RWPE2 (cell line): ENCODE measurements around the gene SMPD3.

Experiments
- ATAC-seq: fragments of 200-7000 bp; cut with Tn5 transposase; 3 replicates; pipeline ENCODE4 v1.9.1; 2021; ENCODE audit warnings: low read depth
- DNase-seq: peaks from one replicate; pipeline ENCODE4 v3.0.0-alpha.2; 2020; ENCODE audit warnings: low spot score
- H3K27ac ChIP-seq: fragments of 450-650 bp; 2 replicates; pipeline ENCODE4 v1.5.1; 2017; ENCODE audit warnings: mild to moderate bottlenecking; ENCODE audit not compliant: poor library complexity, severe bottlenecking
- H3K27me3 ChIP-seq: fragments of 250-450 bp; sonication (Bioruptor Pico); 2 replicates; pipeline ENCODE4 v1.5.1; 2021; ENCODE audit warnings: mild to moderate bottlenecking, moderate library complexity; ENCODE audit not compliant: insufficient read depth, poor library complexity, severe bottlenecking
- H3K36me3 ChIP-seq: fragments of 250-450 bp; sonication (Bioruptor Pico); 2 replicates; pipeline ENCODE4 v1.5.1; 2020; ENCODE audit warnings: low read depth, mild to moderate bottlenecking, moderate library complexity
- H3K4me1 ChIP-seq: fragments of 250-450 bp; sonication (Bioruptor Pico); 2 replicates; pipeline ENCODE4 v1.5.1; 2021; ENCODE audit warnings: mild to moderate bottlenecking, moderate library complexity; ENCODE audit not compliant: insufficient read depth, poor library complexity, severe bottlenecking
- H3K4me3 ChIP-seq: fragments of 250-450 bp; sonication (Bioruptor Pico); 2 replicates; pipeline ENCODE4 v1.5.1; 2021; ENCODE audit warnings: mild to moderate bottlenecking, moderate library complexity; ENCODE audit not compliant: severe bottlenecking
- H3K9me3 ChIP-seq: fragments of 250-450 bp; sonication (Bioruptor Pico); 2 replicates; pipeline ENCODE4 v1.5.1; 2021; ENCODE audit warnings: mild to moderate bottlenecking, moderate library complexity; ENCODE audit not compliant: severe bottlenecking
- TF ChIP-seq, protein P1 (sequence below): fragments of 450-650 bp; IDR thresholded peaks from one replicate; pipeline ENCODE4 v1.5.1; 2017; ENCODE audit warnings: mild to moderate bottlenecking, moderate library complexity; ENCODE audit not compliant: poor library complexity, severe bottlenecking

SMPD3 gene

DNA sequence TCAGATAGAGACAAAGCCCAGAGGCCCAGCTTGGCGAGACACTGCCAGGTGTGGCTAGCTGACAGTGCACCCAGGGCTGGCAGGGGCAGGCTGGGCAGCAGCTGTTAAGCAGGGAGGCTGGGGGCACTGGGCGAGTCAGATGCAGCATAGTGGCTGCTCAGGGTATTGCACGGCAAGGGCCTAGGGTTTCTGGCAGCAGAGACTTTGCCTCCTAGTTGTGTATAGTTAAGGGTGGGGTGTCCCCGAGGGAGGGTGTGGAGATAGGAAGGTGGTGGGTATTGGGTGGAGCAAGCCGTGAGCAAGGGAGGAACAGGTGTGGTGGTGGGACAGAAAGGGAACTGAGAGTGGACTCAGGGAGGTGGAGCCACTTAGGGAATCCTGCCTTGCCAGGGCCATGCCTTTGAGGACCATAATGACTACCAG is 66.0 kb downstream of the SMPD3 start:
- Histone ChIP-seq H3K27me3 (no peaks in the 10 kb centered on the region), H3K4me1 (no peaks in the 10 kb centered on the region), H3K9me3 (no peaks in the 10 kb centered on the region), H3K4me3 (no peak overlapping the region), H3K27ac (no peak overlapping the region), H3K36me3 (no peaks in the 10 kb centered on the region)
- DNase-seq (peak; percentile 50), ATAC-seq (0 out of 3 replicates have a peak, but pooled peaks have one; percentile 8)
- TF ChIP-seq, protein P1, sequence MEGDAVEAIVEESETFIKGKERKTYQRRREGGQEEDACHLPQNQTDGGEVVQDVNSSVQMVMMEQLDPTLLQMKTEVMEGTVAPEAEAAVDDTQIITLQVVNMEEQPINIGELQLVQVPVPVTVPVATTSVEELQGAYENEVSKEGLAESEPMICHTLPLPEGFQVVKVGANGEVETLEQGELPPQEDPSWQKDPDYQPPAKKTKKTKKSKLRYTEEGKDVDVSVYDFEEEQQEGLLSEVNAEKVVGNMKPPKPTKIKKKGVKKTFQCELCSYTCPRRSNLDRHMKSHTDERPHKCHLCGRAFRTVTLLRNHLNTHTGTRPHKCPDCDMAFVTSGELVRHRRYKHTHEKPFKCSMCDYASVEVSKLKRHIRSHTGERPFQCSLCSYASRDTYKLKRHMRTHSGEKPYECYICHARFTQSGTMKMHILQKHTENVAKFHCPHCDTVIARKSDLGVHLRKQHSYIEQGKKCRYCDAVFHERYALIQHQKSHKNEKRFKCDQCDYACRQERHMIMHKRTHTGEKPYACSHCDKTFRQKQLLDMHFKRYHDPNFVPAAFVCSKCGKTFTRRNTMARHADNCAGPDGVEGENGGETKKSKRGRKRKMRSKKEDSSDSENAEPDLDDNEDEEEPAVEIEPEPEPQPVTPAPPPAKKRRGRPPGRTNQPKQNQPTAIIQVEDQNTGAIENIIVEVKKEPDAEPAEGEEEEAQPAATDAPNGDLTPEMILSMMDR: peak; percentile 8

- Histone ChIP-seq H3K27me3 (no peaks in the 10 kb centered on the region), H3K36me3 (no peaks in the 10 kb centered on the region), H3K27ac (no peak overlapping the region), H3K4me3 (no peak overlapping the region), H3K9me3 (no peaks in the 10 kb centered on the region), H3K4me1 (no peaks in the 10 kb centered on the region)
- TF ChIP-seq, protein P1: no peak
- ATAC-seq (no peak), DNase-seq (no peak)
These were observed 67.0 kb downstream of the SMPD3 start for GRCh38 chr16:68381363-68381724.

DNA sequence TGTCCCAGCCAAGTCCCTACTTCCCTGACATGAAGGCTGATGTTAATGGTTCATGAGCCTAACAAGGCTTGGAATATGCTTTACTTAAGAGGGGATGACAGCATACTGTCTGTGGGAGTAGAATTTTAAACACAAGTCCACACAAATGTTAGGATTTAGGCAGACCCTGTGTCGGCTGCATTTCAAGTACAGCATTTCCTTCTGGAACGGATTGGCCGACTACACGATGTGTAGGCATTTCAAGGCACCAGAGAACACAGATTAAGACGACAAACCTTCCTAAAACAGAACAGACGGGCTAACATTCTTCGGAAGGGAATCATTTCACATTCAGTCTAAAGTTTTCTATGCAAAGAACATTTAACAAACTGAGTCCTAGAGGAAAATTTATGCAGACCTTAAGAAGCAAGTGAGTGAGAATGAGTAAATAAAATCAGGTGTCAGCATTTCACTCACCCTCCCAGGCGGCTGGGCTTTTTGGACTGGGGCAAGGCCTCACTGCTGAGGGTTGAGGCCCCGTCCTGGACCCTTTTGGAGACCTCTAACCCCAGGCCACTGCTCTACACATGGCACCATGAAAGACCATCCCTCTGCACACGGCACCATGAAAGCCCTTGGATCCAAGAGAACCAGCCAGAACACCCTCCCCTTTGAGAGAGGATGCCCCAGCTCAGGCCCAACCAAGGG is 67.5 kb downstream of the SMPD3 start:
- TF ChIP-seq, protein P1: no peak
- ATAC-seq (no peak), DNase-seq (no peak)
- no peak overlapping the region for H3K4me3 ChIP-seq
- no peak overlapping the region for H3K27ac ChIP-seq
- H3K36me3 ChIP-seq: no peaks in the 10 kb centered on the region
- H3K4me1 ChIP-seq: no peaks in the 10 kb centered on the region
- no peaks in the 10 kb centered on the region for H3K27me3 ChIP-seq
- no peaks in the 10 kb centered on the region for H3K9me3 ChIP-seq

DNA sequence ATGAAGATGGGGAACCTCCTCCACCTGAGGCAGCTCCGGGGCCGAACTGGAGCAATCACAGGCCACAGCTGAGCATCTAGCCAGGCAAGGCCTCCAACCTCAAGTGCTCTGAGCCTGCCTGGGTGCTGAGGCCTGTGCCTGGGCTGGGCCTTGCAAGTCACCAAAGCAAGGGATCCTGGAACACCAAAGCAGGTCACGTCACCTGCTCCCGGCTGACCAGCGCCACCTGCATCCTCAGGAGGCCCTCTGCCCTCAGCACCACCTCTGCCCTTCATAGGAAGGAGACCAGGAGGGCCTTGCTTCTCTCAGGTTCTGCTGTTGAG is 68.0 kb downstream of the SMPD3 start:
- H3K27me3 ChIP-seq: no peaks in the 10 kb centered on the region

More for the DNA sequence above, 68.0 kb downstream of the SMPD3 start:
- Histone ChIP-seq H3K27ac (no peak overlapping the region), H3K9me3 (no peaks in the 10 kb centered on the region), H3K4me3 (no peak overlapping the region), H3K36me3 (no peaks in the 10 kb centered on the region), H3K4me1 (no peaks in the 10 kb centered on the region)
- DNase-seq: no peak
- TF ChIP-seq, protein P1: no peak
- no peak for ATAC-seq
